Measurements from ENCODE around the gene PPP1R10. TPM values are rescaled to one million over a fixed set of nuclear protein-coding genes. Genes with fewer than 3 reads are reported as not detected.

The PPP1R10 gene
- total RNA-seq, 1 donor from 2014 or later: 38.6 TPM

DNA sequence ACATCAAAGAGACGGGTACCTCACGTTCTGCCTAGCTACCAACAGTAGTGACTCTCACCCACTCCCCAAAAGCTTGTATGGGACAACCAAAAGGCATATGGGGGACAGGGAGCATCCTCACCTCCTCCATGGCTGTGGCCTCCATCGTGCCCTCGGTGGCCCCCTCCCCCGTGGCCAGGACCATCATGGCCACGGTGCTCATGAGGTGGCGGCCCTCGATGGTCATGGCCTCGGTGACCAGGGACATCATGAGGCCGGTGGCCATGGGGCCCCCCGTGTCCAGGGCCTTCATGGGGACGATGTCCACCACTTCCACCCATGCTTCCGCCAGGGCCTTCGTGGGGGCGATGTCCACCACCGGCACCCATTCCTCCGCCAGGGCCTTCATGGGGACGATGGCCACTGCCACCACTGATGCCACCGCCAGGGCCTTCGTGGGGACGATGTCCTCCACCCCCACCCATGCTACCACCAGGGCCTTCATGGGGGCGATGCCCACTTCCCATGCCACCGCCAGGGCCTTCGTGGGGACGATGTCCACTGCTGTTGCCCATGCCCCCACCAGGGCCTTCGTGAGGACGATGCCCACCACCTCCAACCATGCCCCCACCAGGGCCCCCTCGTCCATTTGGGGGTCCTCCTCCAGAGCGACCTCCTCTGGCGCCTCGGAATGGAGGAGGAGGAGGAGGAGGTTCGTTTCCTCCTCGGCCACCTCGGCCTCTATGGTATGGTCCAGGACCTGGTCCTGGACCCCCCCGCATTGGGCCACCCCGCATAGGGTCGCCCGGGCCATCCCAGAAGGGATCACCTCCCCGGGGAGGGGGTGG lies 15.0 kb downstream of the PPP1R10 start:
- no peak overlapping the region for H3K4me3 ChIP-seq
- no peaks in the 10 kb centered on the region for H3K79me2 ChIP-seq (ENCODE audit: low read depth)
- peaks cover 48% of the 10 kb centered on the region for H3K36me3 Mint-ChIP-seq
- H3K4me1 ChIP-seq: no peaks in the 10 kb centered on the region
- H3K27me3 ChIP-seq: no peaks in the 10 kb centered on the region
- peaks cover 4% of the 10 kb centered on the region for H3K27me3 Mint-ChIP-seq (ENCODE audit: insufficient read depth, low read depth)
- H3K27ac ChIP-seq: no peak overlapping the region
- H3K9ac ChIP-seq: no peak overlapping the region
- no peaks in the 10 kb centered on the region for H3K9me3 Mint-ChIP-seq
- TF ChIP-seq EZH2 (IDR thresholded peaks at IDR 0.05): no peak
- TF ChIP-seq EZH2phosphoT487 (IDR thresholded peaks at IDR 0.05): no peak
- TF ChIP-seq, protein P1, sequence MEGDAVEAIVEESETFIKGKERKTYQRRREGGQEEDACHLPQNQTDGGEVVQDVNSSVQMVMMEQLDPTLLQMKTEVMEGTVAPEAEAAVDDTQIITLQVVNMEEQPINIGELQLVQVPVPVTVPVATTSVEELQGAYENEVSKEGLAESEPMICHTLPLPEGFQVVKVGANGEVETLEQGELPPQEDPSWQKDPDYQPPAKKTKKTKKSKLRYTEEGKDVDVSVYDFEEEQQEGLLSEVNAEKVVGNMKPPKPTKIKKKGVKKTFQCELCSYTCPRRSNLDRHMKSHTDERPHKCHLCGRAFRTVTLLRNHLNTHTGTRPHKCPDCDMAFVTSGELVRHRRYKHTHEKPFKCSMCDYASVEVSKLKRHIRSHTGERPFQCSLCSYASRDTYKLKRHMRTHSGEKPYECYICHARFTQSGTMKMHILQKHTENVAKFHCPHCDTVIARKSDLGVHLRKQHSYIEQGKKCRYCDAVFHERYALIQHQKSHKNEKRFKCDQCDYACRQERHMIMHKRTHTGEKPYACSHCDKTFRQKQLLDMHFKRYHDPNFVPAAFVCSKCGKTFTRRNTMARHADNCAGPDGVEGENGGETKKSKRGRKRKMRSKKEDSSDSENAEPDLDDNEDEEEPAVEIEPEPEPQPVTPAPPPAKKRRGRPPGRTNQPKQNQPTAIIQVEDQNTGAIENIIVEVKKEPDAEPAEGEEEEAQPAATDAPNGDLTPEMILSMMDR (IDR thresholded peaks at IDR 0.05): no peak
- H3K9me3 ChIP-seq (ENCODE audit: low read depth): no peaks in the 10 kb centered on the region
- H3K4me1 Mint-ChIP-seq: peaks cover 6% of the 10 kb centered on the region
- peaks cover 12% of the 10 kb centered on the region for H3K36me3 ChIP-seq
- peaks cover 32% of the 10 kb centered on the region for H4K20me1 ChIP-seq (ENCODE audit: low read depth)
- no peak overlapping the region for H2AFZ ChIP-seq (replicated peaks)
- DNase-seq (ENCODE audit: low spot score): no peak
- H3K27ac Mint-ChIP-seq: no peak overlapping the region
- H3F3A ChIP-seq (ENCODE audit: low read depth): peaks cover 77% of the 10 kb centered on the region
- no peak overlapping the region for H3K4me2 ChIP-seq
- no peak overlapping the region for H3K4me3 Mint-ChIP-seq

- peaks cover 6% of the 10 kb centered on the region for H3K36me3 ChIP-seq
Observed at GRCh38 chr6:30601436-30601814, 15.6 kb downstream of the PPP1R10 start.

GRCh38 chr6:30600451-30600961 lies 16.5 kb downstream of the PPP1R10 start:
- H3K4me1 ChIP-seq: no peaks in the 10 kb centered on the region
- peaks cover 21% of the 10 kb centered on the region for H4K20me1 ChIP-seq (ENCODE audit: low read depth)
- no peak for DNase-seq (ENCODE audit: low spot score)
- no peaks in the 10 kb centered on the region for H3K79me2 ChIP-seq (ENCODE audit: low read depth)
- Mint-ChIP-seq H3K36me3 (peaks cover 39% of the 10 kb centered on the region), H3K9me3 (no peaks in the 10 kb centered on the region), H3K4me3 (no peak overlapping the region), H3K27ac (no peak overlapping the region), H3K4me1 (peaks cover 7% of the 10 kb centered on the region), H3K27me3 (ENCODE audit: insufficient read depth, low read depth) (peaks cover 2% of the 10 kb centered on the region)
- no peak overlapping the region for H3K4me2 ChIP-seq
- H3F3A ChIP-seq (ENCODE audit: low read depth): peaks cover 81% of the 10 kb centered on the region
- no peaks in the 10 kb centered on the region for H3K9me3 ChIP-seq (ENCODE audit: low read depth)
- TF ChIP-seq, protein P1 (IDR thresholded peaks at IDR 0.05): no peak
- TF ChIP-seq EZH2 (IDR thresholded peaks at IDR 0.05) (no peak), EZH2phosphoT487 (IDR thresholded peaks at IDR 0.05) (no peak)
- no peak overlapping the region for H3K9ac ChIP-seq
- peaks cover 4% of the 10 kb centered on the region for H3K36me3 ChIP-seq
- no peak overlapping the region for H3K27ac ChIP-seq
- no peaks in the 10 kb centered on the region for H3K27me3 ChIP-seq
- no peak overlapping the region for H3K4me3 ChIP-seq
- H2AFZ ChIP-seq (replicated peaks): no peak overlapping the region

More at GRCh38 chr6:30601436-30601814, 15.6 kb downstream of the PPP1R10 start:
- Mint-ChIP-seq H3K4me3 (no peak overlapping the region), H3K27ac (no peak overlapping the region), H3K9me3 (no peaks in the 10 kb centered on the region), H3K4me1 (peaks cover 7% of the 10 kb centered on the region), H3K36me3 (peaks cover 46% of the 10 kb centered on the region), H3K27me3 (ENCODE audit: insufficient read depth, low read depth) (peaks cover 4% of the 10 kb centered on the region)
- peaks cover 80% of the 10 kb centered on the region for H3F3A ChIP-seq (ENCODE audit: low read depth)
- H3K9me3 ChIP-seq (ENCODE audit: low read depth): no peaks in the 10 kb centered on the region
- TF ChIP-seq EZH2 (IDR thresholded peaks at IDR 0.05) (no peak), EZH2phosphoT487 (IDR thresholded peaks at IDR 0.05) (no peak)
- TF ChIP-seq, protein P1 (IDR thresholded peaks at IDR 0.05): no peak
- H2AFZ ChIP-seq (replicated peaks): no peak overlapping the region
- no peak overlapping the region for H3K4me3 ChIP-seq
- H3K27me3 ChIP-seq: no peaks in the 10 kb centered on the region
- DNase-seq (ENCODE audit: low spot score): no peak
- no peaks in the 10 kb centered on the region for H3K79me2 ChIP-seq (ENCODE audit: low read depth)
- no peak overlapping the region for H3K27ac ChIP-seq
- H4K20me1 ChIP-seq (ENCODE audit: low read depth): peaks cover 29% of the 10 kb centered on the region
- no peaks in the 10 kb centered on the region for H3K4me1 ChIP-seq
- H3K4me2 ChIP-seq: no peak overlapping the region
- H3K9ac ChIP-seq: no peak overlapping the region
